H54 (cell line): ENCODE results near the gene CALHM1.
"Not testable (repeated sequence)": the region's sequence is repeated elsewhere in the genome, so short reads cannot be mapped to it uniquely, and the experiment has no call there.

ENCODE experiments used
- DNase-seq: peaks from one replicate; pipeline ENCODE4 v3.0.0; 2011; ENCODE audit warnings: low spot score, mixed read lengths; ENCODE audit not compliant: insufficient read length
- FAIRE-seq: peaks from 3 replicates; lab custom pipeline; 2011; peaks lifted over from hg19 to GRCh38; lab: Jason Lieb, UNC
- POLR2A ChIP-seq: IDR thresholded peaks from 2 replicates; pipeline ENCODE4 v1.6.1; 2011; ENCODE audit warnings: low read depth, mild to moderate bottlenecking, low read length

The CALHM1 gene

GRCh38 chr10:103443475-103444185 is 15.1 kb downstream of the CALHM1 start:
- FAIRE-seq = no peak
- no peak for DNase-seq

DNA sequence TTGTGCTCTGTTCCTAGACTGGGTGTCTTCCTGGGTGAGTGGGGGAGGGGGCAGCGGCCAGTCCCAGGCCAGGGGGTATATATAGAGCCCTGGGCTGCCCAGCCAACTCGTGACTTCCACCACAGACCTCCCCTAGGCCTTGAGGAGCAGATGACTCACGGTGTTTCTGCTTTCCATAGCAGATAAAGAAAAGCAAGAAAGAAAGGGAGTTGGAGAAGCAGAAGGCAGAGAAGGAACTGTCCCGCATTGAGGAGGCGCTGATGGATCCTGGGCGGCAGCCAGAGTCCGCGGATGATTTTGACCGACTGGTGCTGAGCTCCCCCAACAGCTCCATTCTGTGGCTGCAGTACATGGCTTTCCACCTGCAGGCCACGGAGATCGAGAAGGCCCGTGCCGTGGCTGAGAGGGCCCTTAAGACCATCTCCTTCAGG is 16.7 kb downstream of the CALHM1 start:
- peak; percentile 44 for DNase-seq
- no peak for TF ChIP-seq POLR2A
- FAIRE-seq = no peak

More at GRCh38 chr10:103443475-103444185, 15.1 kb downstream of the CALHM1 start:
- no peak for TF ChIP-seq POLR2A

GRCh38 chr10:103441611-103442010 is 17.1 kb downstream of the CALHM1 start:
- FAIRE-seq (no peak), DNase-seq (no peak)
- TF ChIP-seq POLR2A = no peak

DNA sequence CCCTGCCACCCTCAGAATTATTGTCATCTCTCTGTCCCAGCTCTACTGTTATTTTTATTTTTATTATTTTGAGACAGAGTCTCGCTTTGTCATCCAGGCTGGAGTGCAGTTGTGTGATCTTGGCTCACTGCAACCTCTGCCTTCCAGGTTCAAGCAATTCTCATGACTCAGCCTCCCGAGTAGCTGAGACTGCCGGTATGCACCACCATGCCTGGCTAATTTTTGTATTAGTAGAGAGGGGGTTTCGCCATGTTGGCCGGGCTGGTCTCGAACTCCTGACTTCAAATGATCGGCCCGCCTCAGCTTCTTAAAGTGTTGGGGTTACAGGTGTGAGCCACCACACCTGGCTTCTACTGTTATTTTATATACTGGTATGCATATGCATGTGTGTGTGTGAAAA is 17.5 kb downstream of the CALHM1 start:
- no peak for TF ChIP-seq POLR2A
- FAIRE-seq = no peak
- DNase-seq = no peak

DNA sequence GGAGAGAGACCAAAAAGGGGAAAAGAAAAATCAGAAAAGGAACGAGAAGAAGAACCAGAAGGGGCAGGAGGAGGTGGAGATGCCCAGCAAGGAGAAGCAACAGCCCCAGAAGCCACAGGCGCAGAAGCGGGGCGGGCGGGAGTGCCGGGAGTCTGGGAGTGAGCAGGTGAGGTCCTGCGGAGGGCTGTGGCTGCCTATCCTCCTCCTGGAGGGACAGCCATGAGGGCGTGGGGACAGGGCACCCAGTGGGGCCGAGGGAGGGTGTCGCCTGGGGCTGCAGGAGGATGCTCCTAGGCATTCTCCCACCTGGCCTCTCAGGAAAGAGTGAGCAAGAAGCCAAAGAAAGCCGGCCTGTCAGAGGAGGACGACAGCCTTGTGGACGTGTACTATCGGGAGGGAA is 18.3 kb downstream of the CALHM1 start:
- DNase-seq (no peak), FAIRE-seq (no peak)
- no peak for TF ChIP-seq POLR2A

GRCh38 chr10:103439776-103440175 is 18.9 kb downstream of the CALHM1 start:
- DNase-seq = no peak
- no peak for FAIRE-seq
- TF ChIP-seq POLR2A = no peak

- no peak for TF ChIP-seq POLR2A
- FAIRE-seq (no peak), DNase-seq (no peak)
Observed at GRCh38 chr10:103433858-103434257, 24.8 kb downstream of the CALHM1 start.

DNA sequence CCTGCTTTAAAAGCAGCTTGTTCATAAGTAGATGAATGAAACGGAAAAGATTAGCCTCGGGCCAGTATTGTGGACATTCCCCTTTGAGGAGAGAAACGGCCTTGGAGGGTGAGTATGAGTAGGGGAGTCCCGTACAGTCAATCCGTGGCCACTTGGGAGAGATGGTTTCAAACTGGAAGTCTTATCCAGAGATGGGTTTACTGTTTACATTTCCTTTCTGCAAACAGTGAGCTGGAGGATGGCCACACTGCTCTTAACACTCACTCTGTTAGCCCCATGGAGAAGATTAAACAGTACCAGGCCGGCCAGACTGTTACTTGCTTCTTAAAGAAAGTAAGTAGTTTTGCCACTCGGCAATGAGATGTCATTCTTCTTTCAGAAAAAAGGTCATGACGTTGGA is 26.8 kb downstream of the CALHM1 start:
- FAIRE-seq = no peak
- no peak for TF ChIP-seq POLR2A
- DNase-seq = no peak

- no peak for TF ChIP-seq POLR2A
- FAIRE-seq (no peak), DNase-seq (no peak)
Observed at GRCh38 chr10:103429647-103430046, 29.1 kb downstream of the CALHM1 start.

DNA sequence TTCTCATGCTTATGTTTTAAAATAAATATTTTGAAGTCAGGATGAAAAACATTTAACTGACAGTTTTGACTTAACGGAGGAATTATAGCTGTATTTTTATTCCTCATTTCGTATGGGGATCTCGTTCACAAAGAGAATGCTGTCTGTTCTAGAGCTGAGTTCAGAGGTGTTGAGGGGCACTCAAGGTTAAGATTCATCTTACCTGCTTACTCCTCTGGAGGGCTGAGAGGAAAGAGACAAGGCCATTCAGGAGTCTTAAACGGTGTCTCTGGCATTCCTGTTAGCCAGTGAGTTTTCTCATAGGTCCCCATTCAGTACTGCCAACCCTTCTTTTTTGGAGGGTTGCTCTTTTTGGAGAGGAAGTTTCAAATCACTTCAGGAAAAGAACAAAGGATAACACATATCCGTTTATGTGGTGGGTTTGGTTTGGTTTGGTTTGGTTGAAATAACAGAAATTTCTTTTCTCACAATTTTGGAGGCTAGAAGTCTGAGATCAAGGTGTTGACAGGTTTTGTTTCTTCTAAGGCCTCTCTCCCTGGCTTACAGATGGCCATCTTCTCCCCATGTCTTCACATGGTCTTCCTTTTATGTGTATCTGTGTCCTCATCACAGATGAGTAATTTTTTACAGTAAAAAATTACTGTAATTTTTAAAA is 29.6 kb downstream of the CALHM1 start:
- no peak for FAIRE-seq
- DNase-seq = no peak
- TF ChIP-seq POLR2A = no peak

- DNase-seq (no peak), FAIRE-seq (no peak)
- no peak for TF ChIP-seq POLR2A
Observed at GRCh38 chr10:103427866-103428265, 30.8 kb downstream of the CALHM1 start.

- FAIRE-seq = no peak
- TF ChIP-seq POLR2A = no peak
- DNase-seq = no peak
Observed at GRCh38 chr10:103423748-103424147, 35.0 kb downstream of the CALHM1 start.

- TF ChIP-seq POLR2A = no peak
- FAIRE-seq = no peak
- DNase-seq = no peak
Observed at GRCh38 chr10:103419101-103419500, 39.6 kb downstream of the CALHM1 start.

DNA sequence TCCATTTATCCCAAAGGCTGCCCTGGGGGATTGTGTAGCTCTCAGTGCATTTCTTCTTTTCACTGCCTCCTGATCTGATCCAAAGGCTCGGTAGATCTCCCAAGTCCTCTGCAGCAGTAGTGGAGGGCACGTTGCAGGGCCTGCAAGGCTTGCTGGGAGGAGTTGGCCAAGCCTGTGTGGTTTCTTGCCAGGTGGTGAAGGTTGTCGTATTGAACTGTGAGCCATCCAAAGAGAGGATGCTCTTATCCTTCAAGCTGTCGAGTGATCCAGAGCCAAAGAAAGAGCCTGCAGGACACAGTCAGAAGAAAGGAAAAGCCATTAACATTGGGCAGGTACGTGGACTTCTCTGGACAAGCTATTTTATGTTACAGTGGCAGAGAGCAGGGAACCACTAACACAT is 41.1 kb downstream of the CALHM1 start:
- no peak for DNase-seq
- no peak for TF ChIP-seq POLR2A
- FAIRE-seq = no peak

DNA sequence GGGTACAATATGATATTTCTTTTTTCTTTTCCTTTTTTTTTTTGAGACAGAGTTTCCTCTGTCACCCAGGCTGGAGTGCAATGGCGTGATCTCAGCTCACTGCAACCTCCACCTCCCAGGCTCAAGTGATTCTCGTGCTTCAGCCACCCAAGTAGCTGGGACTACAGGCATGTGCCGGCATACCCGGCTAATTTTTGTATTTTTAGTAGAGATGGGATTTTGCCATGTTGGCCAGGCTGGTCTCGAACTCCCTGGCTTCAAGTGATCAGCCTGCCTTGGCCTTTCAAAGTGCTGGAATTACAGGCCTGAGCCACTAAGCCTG is 41.6 kb downstream of the CALHM1 start:
- DNase-seq, FAIRE-seq: not testable (repeated sequence)
